ENCODE data around the gene GRID1. TPM values are rescaled to one million over a fixed set of nuclear protein-coding genes. Genes with fewer than 3 reads are reported as not detected.

The GRID1 gene
- total RNA-seq, 4 donors from 2014 or later, result 17.2 to 28.1 (median 23.6) TPM

DNA sequence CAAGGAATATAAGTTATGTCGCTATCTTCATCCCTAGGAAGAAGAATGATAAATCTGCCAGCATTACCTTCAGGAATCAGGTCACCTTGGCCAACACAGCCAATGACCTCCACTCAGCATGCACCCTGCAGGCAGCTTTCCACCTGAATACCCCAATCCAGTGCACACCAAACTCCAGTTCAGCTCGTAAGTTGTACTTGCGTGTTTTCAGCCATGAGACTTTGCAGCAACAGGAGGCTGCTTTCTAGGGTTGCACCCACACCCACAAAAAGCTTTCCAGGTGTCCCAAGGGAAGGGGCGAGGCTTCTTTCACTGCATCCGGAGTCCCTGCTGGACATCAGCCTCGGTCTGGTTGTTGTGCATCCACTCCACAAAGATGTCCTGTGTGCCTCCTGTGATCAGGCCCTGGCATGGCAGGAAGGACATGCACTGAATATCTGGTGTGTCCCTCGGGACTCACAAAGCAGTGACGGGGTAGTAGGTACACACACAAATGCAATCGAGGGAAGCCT is 282.9 kb downstream of the GRID1 start:
- Histone ChIP-seq H3K27ac (no peak overlapping the region), H3K27me3 (no peaks in the 10 kb centered on the region), H3K9me3 (no peaks in the 10 kb centered on the region), H3K36me3 (no peaks in the 10 kb centered on the region), H3K4me1 (no peaks in the 10 kb centered on the region), H3K4me3 (replicated peaks in 1 of 3) (no peak overlapping the region)
- WGBS, 2 donors, result 92 to 93% methylated on average over 8 to 9 of the region's 9 CpGs
- no peak for TF ChIP-seq POLR2A (IDR thresholded peaks at IDR 0.05)
- TF ChIP-seq, protein P1, sequence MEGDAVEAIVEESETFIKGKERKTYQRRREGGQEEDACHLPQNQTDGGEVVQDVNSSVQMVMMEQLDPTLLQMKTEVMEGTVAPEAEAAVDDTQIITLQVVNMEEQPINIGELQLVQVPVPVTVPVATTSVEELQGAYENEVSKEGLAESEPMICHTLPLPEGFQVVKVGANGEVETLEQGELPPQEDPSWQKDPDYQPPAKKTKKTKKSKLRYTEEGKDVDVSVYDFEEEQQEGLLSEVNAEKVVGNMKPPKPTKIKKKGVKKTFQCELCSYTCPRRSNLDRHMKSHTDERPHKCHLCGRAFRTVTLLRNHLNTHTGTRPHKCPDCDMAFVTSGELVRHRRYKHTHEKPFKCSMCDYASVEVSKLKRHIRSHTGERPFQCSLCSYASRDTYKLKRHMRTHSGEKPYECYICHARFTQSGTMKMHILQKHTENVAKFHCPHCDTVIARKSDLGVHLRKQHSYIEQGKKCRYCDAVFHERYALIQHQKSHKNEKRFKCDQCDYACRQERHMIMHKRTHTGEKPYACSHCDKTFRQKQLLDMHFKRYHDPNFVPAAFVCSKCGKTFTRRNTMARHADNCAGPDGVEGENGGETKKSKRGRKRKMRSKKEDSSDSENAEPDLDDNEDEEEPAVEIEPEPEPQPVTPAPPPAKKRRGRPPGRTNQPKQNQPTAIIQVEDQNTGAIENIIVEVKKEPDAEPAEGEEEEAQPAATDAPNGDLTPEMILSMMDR (IDR thresholded peaks at IDR 0.05), result no peak
- DNase-seq, result no peak
- intact Hi-C loops (cut with DNase I), result no loop called here

- no peak for DNase-seq
- Histone ChIP-seq H3K9me3 (no peaks in the 10 kb centered on the region), H3K4me1 (no peaks in the 10 kb centered on the region), H3K4me3 (replicated peaks in 1 of 3) (no peak overlapping the region), H3K27me3 (no peaks in the 10 kb centered on the region), H3K36me3 (no peaks in the 10 kb centered on the region), H3K27ac (no peak overlapping the region)
- WGBS, 2 donors, result 85 to 88% methylated on average over 12 of the region's 12 CpGs
- intact Hi-C loops (cut with DNase I), result no loop called here
- TF ChIP-seq, protein P1 (IDR thresholded peaks at IDR 0.05), result no peak
- TF ChIP-seq POLR2A (IDR thresholded peaks at IDR 0.05), result no peak
Measured at GRCh38 chr10:86083206-86083605, 283.4 kb downstream of the GRID1 start.

- Histone ChIP-seq H3K27ac (no peak overlapping the region), H3K4me1 (no peaks in the 10 kb centered on the region), H3K4me3 (replicated peaks in 1 of 3) (no peak overlapping the region), H3K27me3 (no peaks in the 10 kb centered on the region), H3K9me3 (no peaks in the 10 kb centered on the region), H3K36me3 (no peaks in the 10 kb centered on the region)
- TF ChIP-seq, protein P1 (IDR thresholded peaks at IDR 0.05), result no peak
- no peak for TF ChIP-seq POLR2A (IDR thresholded peaks at IDR 0.05)
- WGBS, 2 donors, result 92 to 93% methylated on average over 3 of the region's 3 CpGs
- intact Hi-C loops (cut with DNase I), result no loop called here
- no peak for DNase-seq
Measured at GRCh38 chr10:86082556-86082955, 284.0 kb downstream of the GRID1 start.

- H3K4me1 ChIP-seq, result no peaks in the 10 kb centered on the region
- no peak for TF ChIP-seq POLR2A (IDR thresholded peaks at IDR 0.05)
- TF ChIP-seq, protein P1 (IDR thresholded peaks at IDR 0.05), result no peak
- H3K4me3 ChIP-seq (replicated peaks in 1 of 3), result no peak overlapping the region
- H3K36me3 ChIP-seq, result no peaks in the 10 kb centered on the region
- intact Hi-C loops (cut with DNase I), result no loop called here
- H3K27me3 ChIP-seq, result no peaks in the 10 kb centered on the region
- H3K9me3 ChIP-seq, result no peaks in the 10 kb centered on the region
- DNase-seq, result no peak
- 78 to 83% methylated on average over 4 of the region's 4 CpGs for WGBS, 2 donors
- H3K27ac ChIP-seq, result no peak overlapping the region
Measured at GRCh38 chr10:86079088-86079487, 287.5 kb downstream of the GRID1 start.

GRCh38 chr10:86078639-86079035 is 288.0 kb downstream of the GRID1 start:
- Histone ChIP-seq H3K36me3 (no peaks in the 10 kb centered on the region), H3K27me3 (no peaks in the 10 kb centered on the region), H3K4me1 (no peaks in the 10 kb centered on the region), H3K9me3 (no peaks in the 10 kb centered on the region), H3K4me3 (replicated peaks in 1 of 3) (no peak overlapping the region), H3K27ac (no peak overlapping the region)
- DNase-seq, result no peak
- intact Hi-C loops (cut with DNase I), result no loop called here
- 93 to 100% methylated on average over 5 of the region's 5 CpGs for WGBS, 2 donors
- TF ChIP-seq, protein P1 (IDR thresholded peaks at IDR 0.05), result no peak
- no peak for TF ChIP-seq POLR2A (IDR thresholded peaks at IDR 0.05)

Measured in thyroid gland (tissue), 4 donors.